ENCODE data around the gene OGFOD2.
"Not testable (repeated sequence)": the region's sequence is repeated elsewhere in the genome, so short reads cannot be mapped to it uniquely, and the experiment has no call there.

Gene OGFOD2

DNA sequence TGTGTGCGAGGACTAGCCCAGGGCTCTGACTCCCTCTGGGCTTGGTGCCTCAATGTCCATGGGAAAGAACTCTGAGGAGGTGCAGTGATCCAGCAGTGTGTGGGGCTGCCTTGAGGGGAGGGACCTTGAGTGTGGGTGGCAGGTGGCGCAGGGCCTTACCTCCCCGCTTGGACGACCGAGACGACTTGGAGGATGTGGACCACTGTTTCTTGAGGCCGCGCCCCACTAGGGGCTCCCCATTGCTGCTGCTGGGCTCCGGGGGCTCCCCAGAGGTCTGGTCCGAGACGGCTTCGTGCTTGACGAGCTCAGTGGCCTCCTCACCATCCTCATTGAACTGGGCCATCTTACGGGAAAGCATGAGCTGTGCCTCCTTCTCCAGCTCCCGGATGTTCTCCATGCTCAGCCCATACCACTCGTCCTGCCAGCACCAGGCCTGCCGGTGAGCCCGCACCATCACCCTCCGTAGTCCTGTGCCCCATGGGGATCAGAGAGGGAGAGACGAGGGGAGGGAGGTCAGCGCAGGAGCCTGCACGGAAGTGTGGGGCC is 30.1 kb downstream of the OGFOD2 start:
- DNase-seq: no peak

DNA sequence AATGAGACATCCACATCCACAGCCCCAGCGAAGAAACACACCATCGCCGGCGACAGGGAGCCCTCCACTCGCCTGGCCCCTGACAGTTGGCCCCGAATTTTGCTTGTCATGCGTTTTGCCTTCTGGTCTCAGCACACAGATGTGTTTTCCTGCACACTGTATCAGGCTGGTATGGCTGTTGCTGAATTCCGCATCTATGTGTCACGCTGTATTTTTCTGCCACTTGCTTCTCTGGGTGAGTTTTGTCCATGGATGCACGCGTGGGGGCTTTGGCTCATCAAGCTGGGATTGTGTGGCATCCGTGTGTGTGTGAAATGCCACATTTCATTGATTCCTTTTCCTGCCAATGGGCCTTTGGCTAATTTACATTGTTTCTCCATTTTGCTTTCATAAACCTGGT is 31.9 kb downstream of the OGFOD2 start:
- DNase-seq: no peak

- no peak for DNase-seq
These were observed 35.1 kb downstream of the OGFOD2 start for GRCh38 chr12:123010110-123010509.

DNA sequence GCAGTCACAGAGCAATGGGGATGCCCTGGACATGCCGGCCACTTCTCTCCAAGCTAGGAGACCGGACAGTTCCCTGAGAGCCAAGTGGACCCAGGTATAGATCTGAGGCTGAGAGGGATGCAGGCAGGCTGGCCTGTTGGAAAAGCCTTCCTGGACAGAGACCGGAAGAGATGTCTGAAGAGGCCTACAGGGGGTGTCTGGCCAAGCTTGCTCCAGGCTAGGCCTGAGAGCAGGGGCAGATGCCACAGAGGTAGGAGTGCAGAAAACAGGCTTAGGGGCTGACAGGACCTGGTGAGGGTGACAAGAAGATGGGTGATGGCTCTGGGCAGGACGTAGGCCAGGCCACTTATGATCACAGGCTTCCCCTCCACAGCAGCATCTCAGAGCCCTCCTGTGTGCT is 35.6 kb downstream of the OGFOD2 start:
- no peak for DNase-seq

- DNase-seq: no peak
These were observed 36.7 kb downstream of the OGFOD2 start for GRCh38 chr12:123011701-123012100.

DNA sequence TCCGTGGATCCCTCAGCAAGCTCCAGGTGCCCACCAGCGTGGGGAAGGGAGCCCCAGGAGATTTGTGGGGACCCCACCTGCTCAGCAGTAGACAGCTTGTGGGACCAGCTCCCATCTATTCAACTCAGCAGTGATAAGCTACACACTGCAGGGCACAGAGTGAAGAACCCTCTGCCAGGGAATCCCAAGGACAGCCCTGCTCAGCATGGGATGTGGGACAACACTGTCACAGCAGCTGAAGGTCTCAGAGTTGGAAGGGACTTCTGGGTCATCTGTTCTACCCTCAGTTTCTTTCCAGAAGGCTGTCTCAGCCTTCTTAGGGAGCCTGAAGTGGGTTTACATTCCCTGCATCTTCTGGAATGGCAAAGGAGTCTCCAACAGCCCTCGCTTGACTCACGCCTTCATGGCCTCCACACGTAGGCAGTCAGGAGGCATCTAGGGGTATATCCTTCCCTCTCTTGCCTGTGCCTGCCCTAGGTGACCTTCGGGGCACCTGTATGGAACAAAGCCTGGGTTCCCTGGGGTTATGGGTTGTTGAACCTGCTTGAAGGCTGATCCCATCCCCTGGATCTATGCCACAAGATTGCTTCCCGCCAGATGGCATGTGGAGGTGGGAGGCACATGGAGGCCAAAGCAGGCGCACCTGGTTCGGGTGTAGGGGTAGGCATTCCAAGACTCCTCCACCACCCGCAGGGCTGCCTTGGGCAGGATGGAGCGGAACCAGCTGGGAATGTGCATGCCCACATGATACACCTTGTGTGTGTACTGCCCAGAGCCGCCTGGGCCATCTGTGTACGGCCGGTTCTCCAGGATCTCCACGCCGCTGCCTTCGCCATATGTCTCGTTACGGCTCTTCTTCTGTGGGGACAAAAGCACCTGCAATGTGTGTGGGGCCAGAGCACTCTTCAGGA is 38.4 kb downstream of the OGFOD2 start:
- DNase-seq: no peak

- DNase-seq: not testable (repeated sequence)
These were observed 39.4 kb downstream of the OGFOD2 start for GRCh38 chr12:123014473-123014872.

DNA sequence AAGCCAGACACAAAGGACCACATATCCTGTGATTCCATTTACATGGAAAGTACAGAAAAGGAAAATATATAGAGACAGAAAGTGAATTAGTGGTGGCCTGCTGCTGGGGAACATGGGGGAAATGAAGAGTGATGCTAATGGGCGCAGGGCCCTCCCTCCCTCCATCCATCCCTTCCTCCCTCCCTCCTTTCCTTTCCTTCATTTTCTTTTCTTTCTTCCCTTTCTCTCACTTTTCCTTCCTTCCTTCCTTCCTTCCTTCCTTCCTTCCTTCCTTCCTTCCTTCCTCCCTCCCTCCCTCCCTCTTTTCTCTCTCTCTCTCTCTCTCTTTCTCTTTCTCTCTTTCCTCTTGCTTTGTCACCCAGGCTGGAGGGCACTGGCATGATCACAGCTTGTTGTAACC is 42.7 kb downstream of the OGFOD2 start:
- DNase-seq: no peak

DNA sequence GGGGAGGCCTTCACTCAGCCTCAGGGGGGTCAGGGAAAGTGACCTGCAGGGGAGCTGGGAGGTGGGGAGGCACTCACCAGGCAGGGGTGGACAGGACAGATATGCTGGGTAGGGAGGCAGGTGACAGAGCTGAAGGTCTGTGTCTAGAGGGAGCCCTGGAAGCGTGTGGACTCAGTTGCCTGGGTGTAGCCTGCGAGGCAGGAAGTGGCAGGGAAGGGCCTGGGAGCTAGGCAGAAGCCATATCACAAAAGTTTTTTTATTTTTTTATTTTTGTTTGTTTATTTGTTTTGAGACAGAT is 44.7 kb downstream of the OGFOD2 start:
- DNase-seq: no peak

GRCh38 chr12:123021688-123022604 is 46.9 kb downstream of the OGFOD2 start:
- DNase-seq: no peak

DNA sequence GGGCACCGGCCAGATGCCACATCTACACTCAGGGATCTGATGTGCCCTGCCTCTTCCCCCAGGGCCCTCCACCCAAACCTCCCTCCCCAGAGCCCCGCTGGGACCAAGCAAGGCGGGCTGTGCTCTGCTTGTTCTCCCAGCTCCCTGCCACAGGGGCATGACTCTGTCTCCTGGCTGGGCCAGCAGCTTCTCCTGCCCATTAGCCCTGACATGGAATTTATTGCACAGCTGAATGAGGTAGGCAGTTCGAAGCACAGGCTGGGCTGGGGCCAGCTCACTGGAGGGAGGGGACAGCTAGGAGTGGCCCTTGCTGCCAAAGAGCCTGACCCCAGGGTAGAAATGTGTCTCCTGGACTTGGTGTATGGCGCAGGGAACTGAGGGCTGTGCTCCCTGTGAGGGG is 47.8 kb downstream of the OGFOD2 start:
- no peak for DNase-seq

- DNase-seq: no peak
These were observed 49.9 kb downstream of the OGFOD2 start for GRCh38 chr12:123024819-123025391.

- no peak for DNase-seq
These were observed 51.2 kb downstream of the OGFOD2 start for GRCh38 chr12:123026094-123026853.

- DNase-seq: no peak
These were observed 52.8 kb downstream of the OGFOD2 start for GRCh38 chr12:123027726-123028445.

- DNase-seq: no peak
These were observed 53.4 kb downstream of the OGFOD2 start for GRCh38 chr12:123028475-123028874.

GRCh38 chr12:123029550-123029949 is 54.5 kb downstream of the OGFOD2 start:
- DNase-seq: no peak

Measured in retina (tissue), 1 donor.